ENCODE results near the gene IL4R.
"Not testable (repeated sequence)": the region's sequence is repeated elsewhere in the genome, so short reads cannot be mapped to it uniquely, and the experiment has no call there.

The IL4R gene

DNA sequence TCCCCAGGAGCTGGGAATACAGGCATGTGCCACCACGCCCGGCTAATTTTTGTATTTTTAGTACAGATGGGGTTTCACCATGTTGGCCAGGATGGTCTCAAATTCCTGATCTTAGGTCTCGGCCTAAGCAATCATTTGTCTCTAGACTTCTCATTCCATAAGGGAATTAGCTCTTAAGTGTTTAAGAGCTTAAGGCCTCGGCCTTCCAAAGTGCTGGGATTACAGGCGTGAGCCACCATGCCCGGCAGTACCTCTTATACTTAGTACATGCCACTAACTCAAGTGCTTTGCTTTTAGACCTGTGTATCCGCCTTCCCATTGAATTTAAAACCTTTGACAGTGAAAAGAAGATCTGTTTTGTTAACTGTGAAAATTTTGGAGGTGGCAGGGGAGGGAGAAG, 71.6 kb downstream of the IL4R start:
- no peak for DNase-seq

DNA sequence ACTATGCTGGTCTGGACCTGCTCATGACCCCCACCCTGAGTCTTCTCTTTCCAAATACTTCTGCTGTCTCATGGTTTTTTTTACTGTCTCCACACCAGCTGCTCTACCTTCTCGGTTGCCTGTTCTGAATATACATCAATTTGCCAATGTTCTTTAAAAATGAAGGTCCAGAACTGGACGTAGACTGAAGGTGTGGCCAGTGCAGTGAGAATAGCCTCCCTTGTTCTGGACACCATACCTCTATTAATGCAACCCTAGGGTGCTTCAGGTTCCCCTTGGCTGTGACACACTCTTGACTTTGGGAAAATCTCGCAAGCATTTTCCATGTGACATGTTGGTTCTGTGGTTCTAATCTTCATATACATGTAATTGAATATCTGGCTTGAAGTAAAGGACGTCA, 72.9 kb downstream of the IL4R start:
- no peak for DNase-seq

DNA sequence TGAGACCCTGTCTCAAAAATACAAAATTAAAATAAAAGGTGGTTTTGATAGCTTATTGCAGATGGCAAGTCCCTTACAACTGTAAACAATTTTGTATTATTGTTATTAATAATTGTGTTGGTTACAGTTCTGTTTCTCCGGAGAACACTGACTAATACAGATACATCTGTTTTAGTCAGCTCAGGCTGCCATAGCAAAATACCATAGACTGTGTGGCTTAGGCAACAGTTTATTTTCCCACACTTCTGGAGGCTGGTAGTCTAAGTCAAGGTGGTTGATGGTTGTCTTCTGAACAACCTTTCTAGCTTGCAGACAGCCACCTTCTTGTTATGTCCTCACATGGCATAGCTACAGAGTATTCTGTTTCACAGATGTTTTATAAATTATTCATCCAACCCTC, 74.0 kb downstream of the IL4R start:
- DNase-seq, result no peak

GRCh38 chr16:27389272-27389961, 75.6 kb downstream of the IL4R start:
- DNase-seq, result no peak

GRCh38 chr16:27390151-27390550, 76.4 kb downstream of the IL4R start:
- no peak for DNase-seq

GRCh38 chr16:27392671-27393070, 78.9 kb downstream of the IL4R start:
- no peak for DNase-seq

DNA sequence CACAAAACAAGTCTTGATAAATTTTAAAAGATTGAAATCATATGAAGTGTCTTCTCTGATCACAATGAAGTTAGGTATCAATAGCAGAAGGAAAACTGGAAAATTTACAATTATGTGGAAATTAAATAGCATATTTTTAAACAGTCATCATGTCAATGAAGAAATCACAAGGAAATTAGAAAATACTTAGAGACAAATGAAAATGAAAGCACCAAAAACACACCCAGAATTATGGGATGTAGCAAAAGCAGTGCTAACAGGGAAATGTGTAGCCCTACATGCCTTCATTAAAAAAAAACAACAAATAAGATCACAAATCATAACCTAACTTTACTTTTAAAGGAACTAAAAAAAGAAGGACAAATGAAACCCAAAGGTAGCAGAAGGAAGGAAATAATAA, 80.7 kb downstream of the IL4R start:
- no peak for DNase-seq

- not testable (repeated sequence) for DNase-seq
Measured at GRCh38 chr16:27398341-27398893, 84.6 kb downstream of the IL4R start.

DNA sequence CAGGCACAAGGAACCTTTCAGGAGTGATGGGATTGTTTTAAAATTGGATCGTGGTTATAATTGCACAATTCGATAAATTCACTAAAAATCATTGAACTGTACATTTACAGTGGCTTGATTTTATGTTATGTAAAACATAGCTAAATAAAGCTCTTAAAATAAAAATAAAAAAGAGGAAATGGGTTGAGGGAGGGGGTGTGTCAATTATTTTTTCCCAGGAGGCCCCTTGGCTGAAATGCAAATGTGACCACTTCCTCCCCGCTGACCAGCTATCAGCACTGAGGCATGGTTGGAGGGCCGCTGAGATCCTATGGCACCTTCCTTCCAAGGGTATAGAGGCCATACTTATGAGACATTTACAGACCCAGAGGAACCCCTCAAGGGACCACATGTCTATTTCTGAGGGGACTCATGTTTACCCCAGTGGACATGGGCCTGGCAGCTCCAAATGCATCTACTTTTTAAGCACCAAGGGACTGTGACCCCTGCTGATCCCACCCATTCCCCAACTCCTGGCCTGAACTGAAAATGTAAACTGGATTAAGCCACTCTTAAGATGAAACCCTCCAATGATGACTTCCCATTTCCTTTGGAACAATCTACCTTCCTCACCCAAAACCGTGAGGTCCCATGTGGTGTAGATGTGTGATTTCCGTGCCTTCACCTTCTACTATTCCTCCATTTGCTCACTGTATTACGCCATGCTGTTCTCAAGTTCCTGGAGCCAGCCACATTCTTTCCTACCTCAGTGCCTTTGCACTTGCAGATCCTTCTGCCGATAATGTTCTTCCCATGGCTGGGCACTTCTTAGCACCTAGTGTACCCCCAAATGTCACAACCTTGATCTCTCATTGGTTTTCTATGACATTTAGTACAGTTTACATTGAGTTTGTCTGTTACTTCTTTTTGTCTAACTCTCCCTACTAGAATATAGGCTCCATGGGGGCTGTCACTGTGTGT, 85.4 kb downstream of the IL4R start:
- no peak for DNase-seq

DNA sequence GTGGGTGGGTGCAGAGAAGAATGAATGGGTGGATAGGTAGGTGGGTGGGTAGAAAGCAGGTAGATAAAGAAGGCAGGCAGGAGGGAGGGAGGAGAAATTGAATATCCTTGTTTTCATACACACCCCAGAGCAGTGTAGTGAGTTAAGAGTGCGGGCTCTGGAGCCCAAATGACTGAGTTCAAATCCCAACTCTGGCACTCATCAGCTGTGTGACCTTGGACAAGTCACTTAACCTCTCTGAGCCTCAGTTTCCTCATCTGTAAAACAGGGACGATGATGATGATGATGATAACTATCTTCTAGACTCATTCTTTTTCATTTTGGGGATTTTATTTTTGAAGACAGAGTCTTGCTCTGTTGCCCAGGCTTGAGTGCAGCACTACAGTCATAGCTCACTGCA, 86.2 kb downstream of the IL4R start:
- no peak for DNase-seq

DNA sequence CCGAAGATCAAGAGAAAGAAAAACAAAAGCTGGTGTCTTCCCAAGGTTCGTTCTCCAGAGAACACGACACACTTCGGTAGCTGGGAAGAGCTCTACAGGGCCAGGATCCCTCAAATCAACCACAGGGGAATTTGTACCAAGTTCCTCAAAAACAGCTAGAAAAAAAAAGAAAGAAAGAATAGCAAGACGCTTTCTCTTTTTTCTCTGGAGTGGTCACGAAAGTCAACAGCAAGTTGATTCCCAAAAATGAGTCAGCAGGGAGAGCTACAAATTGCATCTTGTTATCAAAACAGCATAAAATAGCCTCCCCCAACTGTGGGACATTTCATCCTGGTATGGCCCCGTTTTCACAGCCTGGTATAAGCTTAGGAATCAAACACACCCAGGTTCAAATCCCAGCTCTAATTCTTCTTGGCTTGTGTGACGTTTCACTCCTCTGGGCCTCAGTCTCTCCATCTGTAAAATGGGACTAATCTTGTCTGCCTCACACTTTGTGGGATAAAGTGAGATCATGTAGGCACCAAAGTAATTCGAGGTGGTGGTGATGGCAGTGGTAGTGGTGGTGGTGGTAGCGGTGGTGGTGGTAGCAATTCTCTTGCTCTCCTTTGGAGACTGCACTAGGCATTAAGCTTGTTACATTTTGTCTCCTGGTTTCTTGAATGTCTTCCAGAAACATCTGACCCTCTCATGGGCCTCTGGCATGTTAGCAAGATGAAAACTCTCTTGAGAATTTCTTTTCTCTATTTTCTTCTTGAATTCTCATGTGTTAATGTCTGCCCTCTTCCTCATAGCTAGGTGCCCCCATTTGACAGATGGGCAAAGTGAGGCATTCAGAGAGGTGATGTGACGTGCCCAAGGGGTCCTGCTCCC, 87.2 kb downstream of the IL4R start:
- no peak for DNase-seq

DNA sequence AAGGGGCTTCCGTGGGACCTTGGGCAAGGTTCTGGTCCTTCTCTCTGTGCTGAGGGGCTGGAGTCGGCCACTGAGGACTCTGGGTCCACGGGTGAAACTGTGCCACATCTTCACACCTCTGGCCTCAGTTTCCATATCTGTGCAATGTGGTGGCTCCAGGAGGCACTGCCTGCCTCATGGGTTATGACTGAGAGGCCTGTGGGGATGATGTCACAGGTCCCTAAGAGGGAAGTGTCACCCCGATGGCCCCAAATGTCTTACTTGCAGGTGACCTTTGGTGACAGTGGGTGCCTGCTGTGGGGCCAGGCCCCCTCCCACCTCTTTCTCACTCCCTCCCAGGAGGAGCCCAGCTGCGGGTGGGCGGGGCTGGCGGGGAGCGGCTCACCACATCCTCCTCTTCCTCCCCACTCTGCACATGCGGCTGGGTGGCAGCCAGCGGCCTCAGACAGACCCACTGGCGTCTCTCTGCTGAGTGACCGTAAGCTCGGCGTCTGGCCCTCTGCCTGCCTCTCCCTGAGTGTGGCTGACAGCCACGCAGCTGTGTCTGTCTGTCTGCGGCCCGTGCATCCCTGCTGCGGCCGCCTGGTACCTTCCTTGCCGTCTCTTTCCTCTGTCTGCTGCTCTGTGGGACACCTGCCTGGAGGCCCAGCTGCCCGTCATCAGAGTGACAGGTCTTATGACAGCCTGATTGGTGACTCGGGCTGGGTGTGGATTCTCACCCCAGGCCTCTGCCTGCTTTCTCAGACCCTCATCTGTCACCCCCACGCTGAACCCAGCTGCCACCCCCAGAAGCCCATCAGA, 88.2 kb downstream of the IL4R start, which contains the start of gene IL21R:
IL21R (plus strand) TSS at position 407 of the 801 bp plus-strand sequence. CDS start 27,898 bp downstream, outside the sequence.
- DNase-seq, result peak; percentile 77

DNA sequence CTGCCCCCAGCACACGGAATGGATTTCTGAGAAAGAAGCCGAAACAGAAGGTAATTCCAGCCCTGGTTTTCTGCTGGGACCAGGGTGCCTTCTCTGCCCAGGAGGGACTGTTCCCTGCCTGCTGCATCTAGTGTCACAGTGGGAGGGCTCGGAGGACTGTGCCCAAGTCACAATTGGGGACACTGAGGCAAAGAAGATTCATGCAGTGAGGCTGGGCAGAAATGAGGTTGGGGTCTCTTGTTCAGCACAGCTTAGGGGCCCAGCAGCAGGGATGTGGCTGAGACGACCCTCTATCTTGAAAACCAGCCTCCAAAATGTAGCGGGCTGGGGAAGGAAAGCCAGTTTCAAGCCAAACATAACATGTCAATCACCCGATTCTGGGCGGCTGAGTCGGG, 88.8 kb downstream of the IL4R start:
- no peak for DNase-seq

DNA sequence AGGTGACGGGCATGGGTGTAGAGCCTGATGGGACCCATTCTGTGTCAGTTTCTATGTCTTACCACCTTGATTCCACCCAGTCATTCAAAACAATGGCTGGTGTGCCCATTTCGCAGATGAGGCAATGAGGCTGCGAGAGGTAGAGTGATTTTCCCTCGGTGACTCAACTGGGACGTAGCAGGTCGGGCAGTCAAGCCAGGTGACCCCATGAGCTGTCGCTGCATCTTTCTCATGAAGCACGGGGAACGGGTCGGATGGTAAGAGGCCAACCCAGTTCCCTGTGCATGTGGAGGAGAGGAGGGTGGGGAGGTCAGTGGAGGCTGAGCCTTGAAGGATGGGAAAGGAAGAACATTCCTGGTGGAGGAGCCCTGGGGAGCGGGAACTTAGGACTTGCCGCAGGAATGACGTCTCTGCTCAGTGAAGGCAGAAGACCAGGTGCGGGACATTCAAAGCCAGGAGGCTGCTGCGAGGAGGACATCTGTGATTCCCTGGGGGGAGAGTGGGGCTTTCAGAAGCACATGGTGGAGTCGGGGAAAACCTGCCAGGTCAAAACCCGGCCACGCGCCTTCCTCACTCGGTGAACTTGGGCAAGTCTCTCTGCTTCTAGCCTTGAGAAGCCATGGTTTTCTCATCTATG, 89.3 kb downstream of the IL4R start:
- DNase-seq, result no peak

- DNase-seq, result no peak
Measured at GRCh38 chr16:27403601-27403992, 89.8 kb downstream of the IL4R start.

GRCh38 chr16:27404163-27404823, 90.5 kb downstream of the IL4R start:
- DNase-seq, result no peak

DNA sequence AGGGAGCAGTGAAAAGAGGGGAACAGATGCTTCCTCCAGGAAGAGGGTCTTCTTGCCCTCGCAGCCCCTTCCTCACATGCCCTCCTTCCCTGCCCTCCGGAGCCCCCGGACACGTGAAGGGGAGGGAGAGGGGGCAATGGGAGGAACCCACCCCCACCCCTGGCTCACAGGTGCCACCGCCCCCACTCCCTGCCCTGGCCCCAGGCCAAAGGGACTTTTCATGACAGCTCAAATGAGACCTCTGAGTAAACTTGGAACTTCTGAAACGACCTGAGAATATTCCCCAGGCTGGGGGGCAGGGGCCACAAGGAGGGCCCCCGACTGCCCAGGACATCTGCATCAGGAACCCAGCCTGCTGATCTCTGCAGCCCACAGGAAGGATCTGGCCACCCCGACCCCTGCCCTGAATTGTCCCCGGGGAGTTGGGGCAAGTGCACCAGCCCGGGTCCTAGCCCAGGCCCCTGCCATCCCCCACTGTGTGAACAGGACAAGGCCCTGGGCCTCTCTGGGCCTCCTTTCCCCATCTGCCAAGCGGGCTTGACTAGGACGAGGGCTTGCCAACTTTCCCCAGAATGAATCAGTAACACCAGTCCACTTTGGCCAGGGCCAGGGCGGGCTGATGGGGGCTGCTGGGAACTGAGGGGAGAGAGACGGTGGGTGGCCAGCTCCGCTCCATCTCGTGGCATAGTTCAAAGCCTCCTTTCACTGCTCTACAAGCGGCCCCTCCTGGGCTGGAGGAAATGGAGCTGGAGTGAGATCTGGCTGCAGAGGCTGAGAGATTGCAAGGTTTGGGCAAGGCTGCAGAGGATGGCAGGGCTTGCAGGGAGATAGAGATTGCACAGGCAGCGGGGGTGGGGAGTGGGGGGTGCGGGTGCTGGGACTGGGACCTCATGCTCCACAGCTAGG, 92.0 kb downstream of the IL4R start:
- DNase-seq, result no peak

DNA sequence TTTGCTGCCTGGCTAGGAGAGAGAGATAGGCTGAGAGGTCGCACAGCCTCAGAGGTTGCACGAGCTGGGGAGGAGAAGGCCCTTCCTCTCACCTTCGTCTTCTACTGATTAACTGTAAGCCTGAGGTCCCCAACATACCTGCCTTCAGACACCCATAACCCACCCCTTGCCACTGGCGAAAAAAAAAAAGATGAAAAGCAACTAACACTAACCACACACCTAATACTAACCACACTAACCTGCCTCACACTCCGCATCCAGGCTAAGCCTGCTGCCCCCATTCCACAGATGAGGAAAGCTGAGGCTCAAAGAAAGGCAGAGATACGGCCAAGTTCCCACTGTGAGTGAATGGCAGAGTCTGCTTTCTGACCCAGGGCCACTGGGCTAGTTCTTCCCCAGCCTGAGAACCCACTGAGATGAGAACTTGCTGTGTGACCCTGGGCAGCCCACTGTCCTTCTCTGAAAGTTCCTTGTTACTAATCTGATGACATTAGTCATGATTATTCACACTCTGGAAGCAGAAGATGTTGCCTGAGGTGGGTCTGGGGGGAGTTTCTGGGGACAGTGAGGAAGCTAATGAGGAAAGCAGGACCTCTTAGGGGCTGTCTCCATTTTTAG, 92.8 kb downstream of the IL4R start:
- DNase-seq, result no peak

DNA sequence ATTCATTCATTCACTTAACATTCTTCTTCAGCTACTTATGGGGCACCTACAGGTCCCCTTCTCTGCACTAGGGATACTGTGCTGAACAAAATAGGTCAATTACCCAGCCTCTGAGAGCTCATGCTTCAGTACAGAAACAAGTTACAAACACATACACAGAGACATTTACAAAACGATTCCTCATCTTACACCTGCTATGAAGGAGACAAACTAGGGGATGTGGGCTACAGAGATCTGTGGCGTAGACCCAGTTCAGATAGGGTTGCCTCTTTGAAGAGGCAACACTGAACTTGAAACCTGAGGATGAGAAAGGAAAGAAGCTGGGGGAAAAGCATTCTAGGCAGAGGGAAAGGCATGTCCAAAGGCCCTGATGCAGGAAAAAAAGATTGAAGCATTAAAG, 93.4 kb downstream of the IL4R start:
- no peak for DNase-seq
